Peyer's patch (tissue), 4 donors: Measurements from ENCODE around the gene SENP5. TPM values are rescaled to one million over a fixed set of nuclear protein-coding genes. Genes with fewer than 3 reads are reported as not detected.
A peak's percentile ranks its signal among the peaks of the same experiment; 100 is the strongest.

ENCODE experiments used
- DNase-seq, 3 donors: peaks; one replicate each; pipeline ENCODE4 v3.0.0-alpha.2; 2017 to 2019
- H3K27ac ChIP-seq, 4 donors: fragments of 200-600 bp; sonication (generic); one replicate each; pipeline ENCODE4 v1.5.1; 2016 to 2019
- H3K27me3 ChIP-seq, 2 donors: fragments of 200-600 bp; sonication (generic); one replicate each; pipeline ENCODE4 v1.5.1; 2019
- H3K36me3 ChIP-seq, 3 donors: fragments of 200-600 bp; sonication (generic); one replicate each; pipeline ENCODE4 v1.5.1; 2016 to 2019
- H3K4me1 ChIP-seq, 4 donors: fragments of 200-600 bp; sonication (generic); one replicate each; pipeline ENCODE4 v1.5.1; 2016 to 2019
- H3K4me3 ChIP-seq, 4 donors: fragments of 200-600 bp; sonication (generic); 1 replicate in 3 of 4; 2 replicates in 1 of 4; pipeline ENCODE4 v1.5.1; 2016 to 2019; ENCODE audit warnings: mild to moderate bottlenecking in 1 of 4
- H3K9me3 ChIP-seq, 4 donors: fragments of 200-600 bp; sonication (generic); one replicate each; pipeline ENCODE4 v1.5.1; 2016 to 2019; ENCODE audit warnings: mild to moderate bottlenecking in 1 of 4
- CTCF ChIP-seq, 6 experiments: fragments of 450-650 bp in 4 of 6; fragments of 200-600 bp in 2 of 6; sonication (generic) in 1 of 6; IDR thresholded peaks; one replicate each; pipeline ENCODE4 v1.5.1; 2017 to 2019; ENCODE audit warnings: antibody characterized with exemption in 6 of 6, mild to moderate bottlenecking in 3 of 6, moderate library complexity in 1 of 6
- POLR2A ChIP-seq, 2 donors: fragments of 450-650 bp; IDR thresholded peaks; one replicate each; pipeline ENCODE4 v1.5.1; 2017; ENCODE audit warnings: antibody characterized with exemption in 2 of 2, mild to moderate bottlenecking in 2 of 2, moderate library complexity in 2 of 2
- total RNA-seq, 4 donors: library from RNA; depleted of rRNA; stranded (reverse); fragments of >200 nt; gene quantifications; one replicate each; pipeline ENCODE4 v1.1.0, GENCODE V29; 2016

The SENP5 gene
- total RNA-seq, 4 donors from 2014 or later: 29.6 to 75.1 (median 36.9) TPM

GRCh38 chr3:196918968-196919367 lies 51.2 kb downstream of the SENP5 start:
- Histone ChIP-seq H3K27ac (no peak overlapping the region), H3K9me3 (no peaks in the 10 kb centered on the region), H3K4me1 (no peaks in the 10 kb centered on the region), H3K4me3 (no peak overlapping the region), H3K27me3 (no peaks in the 10 kb centered on the region), H3K36me3 (peaks cover 0 to 30% (median 0%) of the 10 kb centered on the region in 3 donors)
- no peak for DNase-seq
- no peak for TF ChIP-seq POLR2A (IDR thresholded peaks at IDR 0.05)

GRCh38 chr3:196920733-196921132 lies 53.0 kb downstream of the SENP5 start:
- H3K4me1 ChIP-seq: no peaks in the 10 kb centered on the region
- H3K27ac ChIP-seq: no peak overlapping the region
- peaks cover 0 to 31% (median 0%) of the 10 kb centered on the region in 3 donors for H3K36me3 ChIP-seq
- no peak for DNase-seq
- no peak overlapping the region for H3K4me3 ChIP-seq
- no peaks in the 10 kb centered on the region for H3K9me3 ChIP-seq
- no peaks in the 10 kb centered on the region for H3K27me3 ChIP-seq
- no peak for TF ChIP-seq CTCF (IDR thresholded peaks at IDR 0.05)
- TF ChIP-seq POLR2A (IDR thresholded peaks at IDR 0.05): no peak

DNA sequence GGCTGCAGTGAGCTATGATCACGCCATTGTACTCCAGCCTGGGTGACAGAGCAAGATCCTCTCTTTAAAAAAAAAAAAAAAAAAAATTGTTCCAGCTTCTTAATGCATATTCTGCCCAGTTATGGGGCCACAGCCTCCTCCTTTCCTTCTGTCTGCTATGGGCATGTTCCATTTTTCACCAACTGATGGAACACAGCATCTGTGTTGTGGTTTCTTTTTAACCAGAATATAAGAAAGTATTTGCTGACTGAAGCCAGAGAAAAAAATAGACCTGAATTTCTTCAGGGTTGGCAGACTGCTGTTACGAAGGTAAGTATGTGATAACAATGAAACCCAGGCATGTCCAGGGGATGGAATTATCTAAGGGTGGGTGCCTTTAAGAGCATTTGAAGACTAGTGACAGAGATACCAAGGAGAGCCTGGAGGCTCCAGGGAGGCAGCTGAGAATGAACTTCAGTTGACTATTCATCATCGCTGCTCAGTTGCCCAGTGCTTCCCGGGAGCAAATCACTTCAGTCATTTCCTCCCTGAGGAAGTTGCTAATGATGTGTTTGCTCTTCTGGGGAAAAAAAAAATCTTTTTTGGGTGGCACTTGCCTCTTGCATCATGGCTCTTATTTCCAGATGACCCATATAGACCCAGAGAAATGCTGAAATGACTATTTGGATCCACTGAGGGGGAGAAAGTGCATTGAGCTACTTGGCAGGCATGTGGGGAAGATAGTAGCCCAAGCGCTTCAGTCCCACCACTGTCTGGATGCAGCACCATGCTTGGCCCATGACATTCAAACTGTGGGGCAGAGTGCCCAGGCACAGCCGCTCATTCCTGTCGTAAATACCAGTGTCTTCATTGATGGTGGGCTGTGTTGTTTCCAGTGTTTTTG lies 60.1 kb downstream of the SENP5 start:
- Histone ChIP-seq H3K9me3 (no peaks in the 10 kb centered on the region), H3K4me1 (no peaks in the 10 kb centered on the region), H3K4me3 (no peak overlapping the region), H3K27me3 (no peaks in the 10 kb centered on the region), H3K36me3 (peaks cover 0 to 43% (median 0%) of the 10 kb centered on the region in 3 donors), H3K27ac (no peak overlapping the region)
- DNase-seq: no peak
- no peak for TF ChIP-seq CTCF (IDR thresholded peaks at IDR 0.05)

DNA sequence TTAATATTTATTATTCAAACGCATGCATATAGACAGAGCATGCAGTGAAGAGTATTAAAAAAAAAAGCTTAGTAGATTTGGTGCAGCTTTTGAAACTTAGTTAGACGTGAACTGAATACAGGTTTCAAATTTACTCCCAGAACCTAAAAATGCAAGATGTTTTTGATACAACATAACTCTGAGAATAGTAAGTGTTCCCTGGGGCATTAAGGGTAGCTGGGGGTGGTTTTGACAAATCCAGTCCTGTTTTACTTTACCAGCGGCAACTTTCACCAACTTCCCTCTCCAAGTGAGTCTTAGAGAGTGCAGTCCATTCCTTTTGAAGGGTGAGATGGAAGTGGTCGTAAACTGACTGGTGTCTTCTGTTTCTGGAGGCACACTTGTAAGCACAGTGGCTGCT lies 63.4 kb downstream of the SENP5 start:
- peaks cover 0 to 62% (median 0%) of the 10 kb centered on the region in 3 donors for H3K36me3 ChIP-seq
- no peaks in the 10 kb centered on the region for H3K27me3 ChIP-seq
- no peaks in the 10 kb centered on the region for H3K4me1 ChIP-seq
- DNase-seq: no peak
- peak overlapping the region in 2 of 4 donors; percentile 41 to 65 for H3K27ac ChIP-seq
- H3K9me3 ChIP-seq: no peaks in the 10 kb centered on the region
- no peak overlapping the region for H3K4me3 ChIP-seq
- TF ChIP-seq POLR2A (IDR thresholded peaks at IDR 0.05) (no peak), CTCF (IDR thresholded peaks at IDR 0.05) (no peak)

- no peak for TF ChIP-seq CTCF (IDR thresholded peaks at IDR 0.05)
- no peak for TF ChIP-seq POLR2A (IDR thresholded peaks at IDR 0.05)
- Histone ChIP-seq H3K27me3 (no peaks in the 10 kb centered on the region), H3K4me1 (no peaks in the 10 kb centered on the region), H3K9me3 (no peaks in the 10 kb centered on the region), H3K27ac (peak overlapping the region in 2 of 4 donors; percentile 41 to 65), H3K4me3 (no peak overlapping the region), H3K36me3 (peaks cover 0 to 71% (median 0%) of the 10 kb centered on the region in 3 donors)
- peak in 2 of 3 donors; percentile 58 to 74 for DNase-seq
Observed at GRCh38 chr3:196931828-196932587, 64.3 kb downstream of the SENP5 start.

DNA sequence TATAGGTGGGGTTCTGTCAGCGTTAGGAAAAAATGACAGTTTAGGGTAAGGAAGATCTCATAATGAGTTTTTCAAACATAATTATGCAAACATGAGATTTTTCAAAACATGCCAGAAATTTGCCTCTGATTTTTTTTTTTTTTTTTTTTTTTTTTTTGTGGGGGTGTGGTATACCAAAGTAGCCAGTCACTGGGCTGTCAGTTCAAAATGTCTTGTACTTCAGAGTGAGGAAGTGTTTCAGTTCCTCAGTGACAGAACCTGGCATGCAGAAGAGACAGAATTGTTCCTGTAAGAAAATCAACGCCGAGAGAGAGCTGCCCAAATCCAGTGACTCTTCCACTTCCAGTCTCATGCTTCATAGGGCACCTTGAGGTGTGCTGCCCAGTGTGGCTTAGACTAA lies 64.9 kb downstream of the SENP5 start:
- Histone ChIP-seq H3K4me1 (no peaks in the 10 kb centered on the region), H3K9me3 (no peaks in the 10 kb centered on the region), H3K36me3 (peaks cover 0 to 76% (median 0%) of the 10 kb centered on the region in 3 donors), H3K27me3 (no peaks in the 10 kb centered on the region), H3K27ac (peak overlapping the region in 2 of 4 donors; percentile 41 to 65), H3K4me3 (no peak overlapping the region)
- peak in 1 of 3 donors; percentile 34 for DNase-seq
- TF ChIP-seq CTCF (IDR thresholded peaks at IDR 0.05) (no peak), POLR2A (IDR thresholded peaks at IDR 0.05) (no peak)
